ENCODE measurements around the gene TIGAR.

GRCh38 chr12:4388032-4388431 lies 67.0 kb downstream of the TIGAR start:
- TF ChIP-seq CTCF (IDR thresholded peaks at IDR 0.05) (no peak), POLR2A (IDR thresholded peaks at IDR 0.05) (no peak), EP300 (IDR thresholded peaks at IDR 0.05) (no peak)
